ENCODE measurements around the gene PRKD1.

Gene PRKD1

GRCh38 chr14:29805415-29806123 is 122.1 kb downstream of the PRKD1 start:
- Histone ChIP-seq H3K27me3 (ENCODE audit: insufficient read depth, low read length, poor library complexity) (no peaks in the 10 kb centered on the region), H3K4me1 (ENCODE audit: insufficient read depth, low read length) (no peaks in the 10 kb centered on the region), H2AFZ (ENCODE audit: low read depth, low read length) (no peak overlapping the region), H3K9ac (ENCODE audit: low read depth, low read length) (no peak overlapping the region), H3K4me3 (ENCODE audit: low read depth in 1 of 2, low read length in 2 of 2) (no peak overlapping the region), H4K20me1 (ENCODE audit: insufficient read depth, low read length) (no peaks in the 10 kb centered on the region), H3K4me2 (ENCODE audit: insufficient read depth, low read length) (no peak overlapping the region), H3K27ac (ENCODE audit: low read length) (no peak overlapping the region), H3K9me3 (ENCODE audit: insufficient read depth, low read length, severe bottlenecking) (no peaks in the 10 kb centered on the region), H3K36me3 (ENCODE audit: insufficient read depth, low read length) (no peaks in the 10 kb centered on the region), H3K79me2 (ENCODE audit: insufficient read depth, low read length) (no peaks in the 10 kb centered on the region)
- ATAC-seq (ENCODE audit: insufficient read depth, low read depth) (no peak), DNase-seq (no peak)
- TF ChIP-seq EZH2 (IDR thresholded peaks at IDR 0.05; ENCODE audit: borderline replicate concordance, low read depth, low read length, severe bottlenecking) (no peak), CTCF (IDR thresholded peaks at IDR 0.05; ENCODE audit: borderline replicate concordance, extremely low read depth, low read length, poor library complexity, severe bottlenecking) (no peak)

GRCh38 chr14:29804481-29805266 is 123.0 kb downstream of the PRKD1 start:
- no peaks in the 10 kb centered on the region for H4K20me1 ChIP-seq (ENCODE audit: insufficient read depth, low read length)
- TF ChIP-seq EZH2 (IDR thresholded peaks at IDR 0.05; ENCODE audit: borderline replicate concordance, low read depth, low read length, severe bottlenecking) (no peak), CTCF (IDR thresholded peaks at IDR 0.05; ENCODE audit: borderline replicate concordance, extremely low read depth, low read length, poor library complexity, severe bottlenecking) (no peak)
- DNase-seq (no peak), ATAC-seq (ENCODE audit: insufficient read depth, low read depth) (no peak)
- no peaks in the 10 kb centered on the region for H3K79me2 ChIP-seq (ENCODE audit: insufficient read depth, low read length)
- H3K36me3 ChIP-seq (ENCODE audit: insufficient read depth, low read length) = no peaks in the 10 kb centered on the region
- H3K4me3 ChIP-seq (ENCODE audit: low read depth in 1 of 2, low read length in 2 of 2) = no peak overlapping the region
- H3K4me2 ChIP-seq (ENCODE audit: insufficient read depth, low read length) = no peak overlapping the region
- no peak overlapping the region for H2AFZ ChIP-seq (ENCODE audit: low read depth, low read length)
- no peak overlapping the region for H3K27ac ChIP-seq (ENCODE audit: low read length)
- H3K27me3 ChIP-seq (ENCODE audit: insufficient read depth, low read length, poor library complexity) = no peaks in the 10 kb centered on the region
- no peaks in the 10 kb centered on the region for H3K9me3 ChIP-seq (ENCODE audit: insufficient read depth, low read length, severe bottlenecking)
- H3K4me1 ChIP-seq (ENCODE audit: insufficient read depth, low read length) = no peaks in the 10 kb centered on the region
- no peak overlapping the region for H3K9ac ChIP-seq (ENCODE audit: low read depth, low read length)

- Histone ChIP-seq H4K20me1 (ENCODE audit: insufficient read depth, low read length) (no peaks in the 10 kb centered on the region), H2AFZ (ENCODE audit: low read depth, low read length) (no peak overlapping the region), H3K9ac (ENCODE audit: low read depth, low read length) (no peak overlapping the region), H3K4me1 (ENCODE audit: insufficient read depth, low read length) (no peaks in the 10 kb centered on the region), H3K79me2 (ENCODE audit: insufficient read depth, low read length) (no peaks in the 10 kb centered on the region), H3K4me3 (ENCODE audit: low read depth in 1 of 2, low read length in 2 of 2) (no peak overlapping the region), H3K9me3 (ENCODE audit: insufficient read depth, low read length, severe bottlenecking) (no peaks in the 10 kb centered on the region), H3K27me3 (ENCODE audit: insufficient read depth, low read length, poor library complexity) (no peaks in the 10 kb centered on the region), H3K27ac (ENCODE audit: low read length) (no peak overlapping the region), H3K4me2 (ENCODE audit: insufficient read depth, low read length) (no peak overlapping the region), H3K36me3 (ENCODE audit: insufficient read depth, low read length) (no peaks in the 10 kb centered on the region)
- TF ChIP-seq EZH2 (IDR thresholded peaks at IDR 0.05; ENCODE audit: borderline replicate concordance, low read depth, low read length, severe bottlenecking) = no peak
- TF ChIP-seq CTCF (IDR thresholded peaks at IDR 0.05; ENCODE audit: borderline replicate concordance, extremely low read depth, low read length, poor library complexity, severe bottlenecking) = no peak
- DNase-seq = no peak
- ATAC-seq (ENCODE audit: insufficient read depth, low read depth) = no peak
Observed at GRCh38 chr14:29803045-29803444, 124.6 kb downstream of the PRKD1 start.

All from DND-41 (cell line).